Large intestine (tissue), 3 donors: ENCODE results near the gene CDC42BPB. TPM values are rescaled to one million over a fixed set of nuclear protein-coding genes. Genes with fewer than 3 reads are reported as not detected.
A peak's percentile ranks its signal among the peaks of the same experiment; 100 is the strongest.

ENCODE experiments used
- DNase-seq, 2 donors: peaks; one replicate each; pipeline versions ENCODE4 v3.0.0 to v3.0.0-alpha.2; 2013
- H3K27ac ChIP-seq: one replicate; pipeline ENCODE4 v1.5.1; 2013; ENCODE audit warnings: low read length
- H3K27me3 ChIP-seq: 2 replicates; pipeline ENCODE4 v1.6.1; 2013; ENCODE audit warnings: low read length; ENCODE audit not compliant: control insufficient read depth, insufficient read depth
- H3K36me3 ChIP-seq: 2 replicates; pipeline ENCODE4 v1.6.1; 2013; ENCODE audit warnings: low read length; ENCODE audit not compliant: control insufficient read depth, insufficient read depth
- H3K4me1 ChIP-seq: one replicate; pipeline ENCODE4 v1.6.1; 2013; ENCODE audit warnings: low read length; ENCODE audit not compliant: control insufficient read depth, insufficient read depth
- H3K4me3 ChIP-seq: one replicate; pipeline ENCODE4 v1.5.1; 2013; ENCODE audit warnings: low read length
- H3K9me3 ChIP-seq: one replicate; pipeline ENCODE4 v1.6.1; 2013; ENCODE audit warnings: mild to moderate bottlenecking, low read depth, low read length, moderate library complexity; ENCODE audit not compliant: control insufficient read depth
- whole genome bisulfite sequencing: methylation state at CpG from one replicate; pipeline ENCODE4 v1.1.5; 2013; ENCODE audit warnings: low lambda C conversion rate; ENCODE audit not compliant: insufficient coverage; 5-methylcytosine and 5-hydroxymethylcytosine counted together
- polyA plus RNA-seq: library from polyadenylated mRNA; unstranded; fragments of 120-200 nt; gene quantifications from one replicate; pipeline ENCODE4 v1.2.1, GENCODE V29; 2013

The CDC42BPB gene
- polyA plus RNA-seq, 1 donor: 72.5 TPM

DNA sequence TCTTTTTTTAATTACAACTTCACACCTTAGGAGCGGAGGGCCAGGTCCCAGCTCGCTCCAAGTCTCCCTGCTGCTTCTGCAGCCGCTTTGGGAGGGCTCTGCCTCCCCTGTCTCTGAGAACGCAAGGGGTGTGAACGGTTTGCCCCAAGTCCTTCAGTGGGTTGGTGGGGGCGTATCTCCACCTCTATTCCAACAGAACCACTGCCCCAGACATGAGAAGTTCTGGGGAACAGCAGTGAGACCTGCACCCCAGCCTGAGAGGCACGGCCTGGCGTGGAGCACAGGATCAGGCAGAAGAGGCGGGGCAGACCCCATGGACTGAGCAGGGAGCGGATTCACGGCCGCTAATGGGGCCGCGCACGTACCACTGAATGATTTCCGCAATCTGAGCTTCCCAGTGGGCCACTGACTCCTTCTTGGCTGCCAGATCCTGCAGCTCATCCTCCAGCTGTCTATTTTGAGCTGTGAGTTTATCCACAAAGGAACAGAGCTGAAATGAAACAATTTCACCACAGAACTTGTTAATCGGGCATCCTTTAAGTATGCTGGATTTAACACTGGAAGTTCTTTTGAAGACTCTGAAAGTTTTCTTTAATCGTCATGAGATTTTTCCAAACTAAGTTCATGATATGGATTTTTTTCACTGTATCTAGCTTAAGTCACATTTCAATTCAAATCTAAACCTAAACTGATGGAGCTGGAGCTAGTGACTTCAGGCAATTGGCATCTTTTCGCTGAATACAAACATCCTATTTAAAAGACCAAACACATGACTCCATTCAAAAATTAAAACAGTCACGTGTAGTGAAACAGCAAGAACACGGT lies 90.5 kb downstream of the CDC42BPB start:
- WGBS: 100% methylated on average over 2 of the region's 21 CpGs
- peaks cover 88% of the 10 kb centered on the region for H3K36me3 ChIP-seq
- no peak for DNase-seq

GRCh38 chr14:102965971-102966655 lies 91.2 kb downstream of the CDC42BPB start:
- 100% methylated on average over 1 of the region's 20 CpGs for WGBS
- no peaks in the 10 kb centered on the region for H3K4me1 ChIP-seq
- H3K36me3 ChIP-seq: peaks cover 89% of the 10 kb centered on the region
- no peak overlapping the region for H3K27ac ChIP-seq
- no peaks in the 10 kb centered on the region for H3K27me3 ChIP-seq
- H3K4me3 ChIP-seq: no peak overlapping the region
- no peak for DNase-seq
- peaks cover 6% of the 10 kb centered on the region for H3K9me3 ChIP-seq

More for the DNA sequence above, 90.5 kb downstream of the CDC42BPB start:
- no peak overlapping the region for H3K4me3 ChIP-seq
- H3K9me3 ChIP-seq: peaks cover 6% of the 10 kb centered on the region
- H3K27ac ChIP-seq: no peak overlapping the region
- no peaks in the 10 kb centered on the region for H3K27me3 ChIP-seq
- no peaks in the 10 kb centered on the region for H3K4me1 ChIP-seq

DNA sequence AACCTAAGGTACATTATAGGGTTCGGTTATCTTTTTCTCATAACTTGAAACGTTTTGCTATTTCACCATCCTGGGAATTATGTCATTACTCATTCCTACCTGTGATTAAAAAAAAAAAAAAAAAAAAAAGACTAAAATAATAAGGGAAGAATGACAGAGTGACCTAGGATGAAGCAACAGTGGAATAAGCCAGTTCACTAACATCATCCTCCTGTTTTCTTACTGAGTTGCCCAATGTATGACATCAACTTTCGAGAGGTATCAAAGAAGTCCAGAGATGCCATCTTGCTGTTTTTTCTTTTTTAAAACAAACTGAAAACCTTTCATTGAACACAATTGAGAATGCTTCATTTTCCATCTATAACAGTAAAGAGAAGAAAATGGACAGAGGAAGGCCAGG lies 92.1 kb downstream of the CDC42BPB start:
- Histone ChIP-seq H3K4me3 (no peak overlapping the region), H3K27ac (no peak overlapping the region), H3K9me3 (peaks cover 6% of the 10 kb centered on the region), H3K4me1 (no peaks in the 10 kb centered on the region), H3K36me3 (peaks cover 88% of the 10 kb centered on the region), H3K27me3 (no peaks in the 10 kb centered on the region)
- WGBS: 75% methylated on average over 2 of the region's 3 CpGs
- DNase-seq: peak; percentile 35 to 61

DNA sequence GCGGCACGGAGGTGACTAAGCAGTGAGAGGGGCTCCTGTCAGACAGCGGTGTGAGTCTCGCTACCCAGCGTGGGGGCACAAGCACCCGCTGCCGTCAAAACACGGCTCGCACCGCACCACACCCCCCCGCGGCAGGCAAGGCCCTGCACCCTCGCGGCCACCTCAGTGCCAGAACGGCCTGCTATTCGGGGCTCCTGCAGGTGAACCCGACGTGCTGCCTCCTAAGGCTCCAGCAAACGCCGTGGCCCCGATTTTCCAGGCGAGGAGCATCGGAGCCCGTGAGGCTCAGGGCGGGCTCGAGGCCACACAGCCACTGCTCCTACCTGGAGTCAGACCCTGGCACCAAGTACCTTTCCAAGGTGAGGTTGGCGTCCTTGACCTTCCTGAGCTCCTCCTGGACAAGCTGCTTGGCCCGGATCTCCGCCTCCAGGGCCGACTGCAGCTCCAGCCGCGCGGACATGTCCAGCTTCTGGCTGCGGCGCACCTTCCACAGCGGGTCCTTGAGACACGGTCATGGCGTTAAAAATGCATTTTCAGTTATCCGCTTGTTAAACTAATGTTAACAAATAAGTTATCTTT lies 93.1 kb downstream of the CDC42BPB start:
- no CpG with 5 or more reads among the region's 39 CpGs for WGBS
- H3K27ac ChIP-seq: no peak overlapping the region
- H3K4me1 ChIP-seq: no peaks in the 10 kb centered on the region
- H3K9me3 ChIP-seq: peaks cover 6% of the 10 kb centered on the region
- no peak overlapping the region for H3K4me3 ChIP-seq
- H3K36me3 ChIP-seq: peaks cover 85% of the 10 kb centered on the region
- H3K27me3 ChIP-seq: no peaks in the 10 kb centered on the region
- no peak for DNase-seq

GRCh38 chr14:102962111-102962627 lies 95.2 kb downstream of the CDC42BPB start:
- peaks cover 6% of the 10 kb centered on the region for H3K9me3 ChIP-seq
- no peak for DNase-seq
- peaks cover 82% of the 10 kb centered on the region for H3K36me3 ChIP-seq
- no peak overlapping the region for H3K4me3 ChIP-seq
- H3K4me1 ChIP-seq: no peaks in the 10 kb centered on the region
- WGBS: no CpG with 5 or more reads among the region's 9 CpGs
- H3K27ac ChIP-seq: no peak overlapping the region
- no peaks in the 10 kb centered on the region for H3K27me3 ChIP-seq

- H3K4me3 ChIP-seq: no peak overlapping the region
- no CpG with 5 or more reads among the region's 10 CpGs for WGBS
- H3K36me3 ChIP-seq: peaks cover 79% of the 10 kb centered on the region
- DNase-seq: no peak
- no peak overlapping the region for H3K27ac ChIP-seq
- no peaks in the 10 kb centered on the region for H3K27me3 ChIP-seq
- H3K4me1 ChIP-seq: no peaks in the 10 kb centered on the region
- H3K9me3 ChIP-seq: no peaks in the 10 kb centered on the region
These were observed 98.9 kb downstream of the CDC42BPB start for GRCh38 chr14:102958461-102958860.

GRCh38 chr14:102957222-102957621 lies 100.1 kb downstream of the CDC42BPB start:
- no peak overlapping the region for H3K27ac ChIP-seq
- no peaks in the 10 kb centered on the region for H3K4me1 ChIP-seq
- no peaks in the 10 kb centered on the region for H3K9me3 ChIP-seq
- H3K36me3 ChIP-seq: peaks cover 84% of the 10 kb centered on the region
- H3K27me3 ChIP-seq: no peaks in the 10 kb centered on the region
- H3K4me3 ChIP-seq: no peak overlapping the region
- no peak for DNase-seq
- WGBS: no CpG with 5 or more reads among the region's 10 CpGs

GRCh38 chr14:102955636-102956408 lies 101.5 kb downstream of the CDC42BPB start:
- DNase-seq: no peak
- H3K36me3 ChIP-seq: peaks cover 81% of the 10 kb centered on the region
- no peaks in the 10 kb centered on the region for H3K27me3 ChIP-seq
- H3K4me1 ChIP-seq: no peaks in the 10 kb centered on the region
- 80% methylated on average over 2 of the region's 8 CpGs for WGBS
- no peak overlapping the region for H3K27ac ChIP-seq
- no peak overlapping the region for H3K4me3 ChIP-seq
- no peaks in the 10 kb centered on the region for H3K9me3 ChIP-seq

DNA sequence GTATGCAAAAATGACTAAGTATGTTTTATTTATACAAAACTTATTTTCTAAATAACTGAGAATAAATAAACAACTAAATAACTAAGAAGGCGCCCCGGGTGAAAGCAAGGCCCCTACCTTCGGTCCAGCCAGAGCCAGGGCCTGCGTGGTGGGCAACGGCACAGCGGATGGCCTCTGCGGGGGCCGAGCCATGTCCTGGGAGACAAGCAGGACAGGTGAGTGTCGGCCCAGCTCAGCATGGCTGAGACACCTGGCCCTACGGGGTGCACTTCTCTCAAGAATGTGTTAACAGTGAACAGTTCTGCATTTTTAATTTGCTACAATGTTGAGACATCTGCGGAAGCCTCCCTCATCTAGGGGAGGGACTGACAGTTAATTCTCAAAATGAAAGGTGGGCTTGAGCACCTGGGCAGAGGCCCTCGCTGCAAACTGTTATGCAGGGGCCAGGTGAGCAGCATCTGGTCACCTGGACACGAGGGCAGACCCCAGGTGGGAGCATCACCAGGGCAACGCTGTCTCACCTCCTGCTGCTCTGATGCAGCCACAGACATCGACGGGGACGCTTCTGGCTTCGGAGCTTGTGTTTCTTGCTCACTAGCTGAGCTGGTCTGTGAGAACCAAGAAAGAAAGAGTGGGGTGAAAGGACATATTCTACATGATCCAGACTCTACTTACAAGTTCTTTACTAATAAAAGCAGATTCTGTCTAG lies 103.1 kb downstream of the CDC42BPB start:
- Histone ChIP-seq H3K27ac (no peak overlapping the region), H3K36me3 (peaks cover 85% of the 10 kb centered on the region), H3K9me3 (no peaks in the 10 kb centered on the region), H3K4me3 (no peak overlapping the region), H3K27me3 (no peaks in the 10 kb centered on the region), H3K4me1 (no peaks in the 10 kb centered on the region)
- no CpG with 5 or more reads among the region's 18 CpGs for WGBS
- no peak for DNase-seq
